ENCODE results near the gene CCR5AS.

Gene CCR5AS

GRCh38 chr3:46375218-46375617 lies 31.6 kb downstream of the CCR5AS start:
- DNase-seq, result no peak

DNA sequence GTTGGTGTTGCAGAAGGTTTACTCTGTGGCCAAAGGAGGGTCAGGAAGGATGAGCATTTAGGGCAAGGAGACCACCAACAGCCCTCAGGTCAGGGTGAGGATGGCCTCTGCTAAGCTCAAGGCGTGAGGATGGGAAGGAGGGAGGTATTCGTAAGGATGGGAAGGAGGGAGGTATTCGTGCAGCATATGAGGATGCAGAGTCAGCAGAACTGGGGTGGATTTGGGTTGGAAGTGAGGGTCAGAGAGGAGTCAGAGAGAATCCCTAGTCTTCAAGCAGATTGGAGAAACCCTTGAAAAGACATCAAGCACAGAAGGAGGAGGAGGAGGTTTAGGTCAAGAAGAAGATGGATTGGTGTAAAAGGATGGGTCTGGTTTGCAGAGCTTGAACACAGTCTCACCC lies 32.1 kb downstream of the CCR5AS start:
- DNase-seq, result no peak

GRCh38 chr3:46372492-46373359 lies 34.1 kb downstream of the CCR5AS start:
- DNase-seq, result no peak

DNA sequence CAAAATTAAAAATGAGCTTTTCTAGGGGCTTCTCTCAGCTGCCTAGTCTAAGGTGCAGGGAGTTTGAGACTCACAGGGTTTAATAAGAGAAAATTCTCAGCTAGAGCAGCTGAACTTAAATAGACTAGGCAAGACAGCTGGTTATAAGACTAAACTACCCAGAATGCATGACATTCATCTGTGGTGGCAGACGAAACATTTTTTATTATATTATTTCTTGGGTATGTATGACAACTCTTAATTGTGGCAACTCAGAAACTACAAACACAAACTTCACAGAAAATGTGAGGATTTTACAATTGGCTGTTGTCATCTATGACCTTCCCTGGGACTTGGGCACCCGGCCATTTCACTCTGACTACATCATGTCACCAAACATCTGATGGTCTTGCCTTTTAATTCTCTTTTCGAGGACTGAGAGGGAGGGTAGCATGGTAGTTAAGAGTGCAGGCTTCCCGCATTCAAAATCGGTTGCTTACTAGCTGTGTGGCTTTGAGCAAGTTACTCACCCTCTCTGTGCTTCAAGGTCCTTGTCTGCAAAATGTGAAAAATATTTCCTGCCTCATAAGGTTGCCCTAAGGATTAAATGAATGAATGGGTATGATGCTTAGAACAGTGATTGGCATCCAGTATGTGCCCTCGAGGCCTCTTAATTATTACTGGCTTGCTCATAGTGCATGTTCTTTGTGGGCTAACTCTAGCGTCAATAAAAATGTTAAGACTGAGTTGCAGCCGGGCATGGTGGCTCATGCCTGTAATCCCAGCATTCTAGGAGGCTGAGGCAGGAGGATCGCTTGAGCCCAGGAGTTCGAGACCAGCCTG lies 35.1 kb downstream of the CCR5AS start:
- DNase-seq, result no peak

DNA sequence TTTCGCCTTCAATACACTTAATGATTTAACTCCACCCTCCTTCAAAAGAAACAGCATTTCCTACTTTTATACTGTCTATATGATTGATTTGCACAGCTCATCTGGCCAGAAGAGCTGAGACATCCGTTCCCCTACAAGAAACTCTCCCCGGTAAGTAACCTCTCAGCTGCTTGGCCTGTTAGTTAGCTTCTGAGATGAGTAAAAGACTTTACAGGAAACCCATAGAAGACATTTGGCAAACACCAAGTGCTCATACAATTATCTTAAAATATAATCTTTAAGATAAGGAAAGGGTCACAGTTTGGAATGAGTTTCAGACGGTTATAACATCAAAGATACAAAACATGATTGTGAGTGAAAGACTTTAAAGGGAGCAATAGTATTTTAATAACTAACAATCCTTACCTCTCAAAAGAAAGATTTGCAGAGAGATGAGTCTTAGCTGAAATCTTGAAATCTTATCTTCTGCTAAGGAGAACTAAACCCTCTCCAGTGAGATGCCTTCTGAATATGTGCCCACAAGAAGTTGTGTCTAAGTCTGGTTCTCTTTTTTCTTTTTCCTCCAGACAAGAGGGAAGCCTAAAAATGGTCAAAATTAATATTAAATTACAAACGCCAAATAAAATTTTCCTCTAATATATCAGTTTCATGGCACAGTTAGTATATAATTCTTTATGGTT lies 35.9 kb downstream of the CCR5AS start, which contains the start of gene CCR5:
Gene CCR5, plus strand, starts transcription at position 108 of the 680 bp plus-strand sequence. CDS start 1,957 bp downstream, outside the sequence.
- no peak for DNase-seq

DNA sequence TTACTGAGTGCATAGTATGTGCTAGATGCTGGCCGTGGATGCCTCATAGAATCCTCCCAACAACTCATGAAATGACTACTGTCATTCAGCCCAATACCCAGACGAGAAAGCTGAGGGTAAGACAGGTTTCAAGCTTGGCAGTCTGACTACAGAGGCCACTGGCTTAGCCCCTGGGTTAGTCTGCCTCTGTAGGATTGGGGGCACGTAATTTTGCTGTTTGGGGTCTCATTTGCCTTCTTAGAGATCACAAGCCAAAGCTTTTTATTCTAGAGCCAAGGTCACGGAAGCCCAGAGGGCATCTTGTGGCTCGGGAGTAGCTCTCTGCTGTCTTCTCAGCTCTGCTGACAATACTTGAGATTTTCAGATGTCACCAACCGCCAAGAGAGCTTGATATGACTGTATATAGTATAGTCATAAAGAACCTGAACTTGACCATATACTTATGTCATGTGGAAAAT lies 37.2 kb downstream of the CCR5AS start:
- DNase-seq, result no peak

DNA sequence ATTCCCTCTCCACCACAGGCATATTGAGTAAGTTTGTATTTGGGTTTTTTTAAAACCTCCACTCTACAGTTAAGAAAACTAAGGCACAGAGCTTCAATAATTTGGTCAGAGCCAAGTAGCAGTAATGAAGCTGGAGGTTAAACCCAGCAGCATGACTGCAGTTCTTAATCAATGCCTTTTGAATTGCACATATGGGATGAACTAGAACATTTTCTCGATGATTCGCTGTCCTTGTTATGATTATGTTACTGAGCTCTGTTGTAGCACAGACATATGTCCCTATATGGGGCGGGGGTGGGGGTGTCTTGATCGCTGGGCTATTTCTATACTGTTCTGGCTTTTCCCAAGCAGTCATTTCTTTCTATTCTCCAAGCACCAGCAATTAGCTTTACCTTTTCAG lies 37.7 kb downstream of the CCR5AS start:
- no peak for DNase-seq

- DNase-seq, result no peak
These were observed 38.3 kb downstream of the CCR5AS start for GRCh38 chr3:46368569-46368968.

- DNase-seq, result no peak
These were observed 39.1 kb downstream of the CCR5AS start for GRCh38 chr3:46367811-46368210.

DNA sequence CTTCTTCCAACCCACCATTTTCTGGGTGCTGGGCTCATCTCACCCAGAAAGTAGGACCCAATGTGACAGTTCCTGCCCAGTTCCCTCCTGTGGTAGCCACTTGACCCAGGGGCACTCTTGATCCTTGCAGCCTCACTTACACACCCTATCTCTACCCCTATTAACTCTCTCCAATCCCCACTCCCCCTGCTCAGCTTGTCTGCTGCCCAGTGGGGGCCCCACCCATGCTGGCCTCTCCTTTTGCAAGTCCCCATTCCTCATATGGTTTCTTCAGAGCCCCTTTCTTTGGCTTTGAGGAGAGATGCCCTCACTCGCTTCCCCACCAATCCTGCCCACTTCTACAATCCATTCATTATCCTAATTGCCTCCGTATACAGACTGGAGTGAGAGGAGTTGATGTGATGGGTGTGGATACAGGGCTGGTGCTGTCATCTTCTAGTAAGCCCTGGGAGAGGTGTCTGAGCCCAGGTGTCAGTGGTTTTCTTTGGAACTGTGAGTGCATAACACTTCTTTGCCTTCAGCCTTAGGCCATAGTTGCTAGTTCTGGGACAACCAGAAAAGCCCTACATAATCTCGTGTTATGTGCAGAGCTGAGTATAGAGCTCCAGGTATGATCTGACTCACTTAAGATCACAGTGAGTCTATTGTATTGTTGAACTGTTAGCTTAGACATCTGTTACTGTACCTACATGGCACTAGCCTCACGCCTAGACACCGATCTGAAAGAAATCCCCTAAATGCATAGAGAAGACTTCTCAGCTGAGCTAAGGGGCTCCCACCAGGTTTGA lies 40.9 kb downstream of the CCR5AS start:
- no peak for DNase-seq

DNA sequence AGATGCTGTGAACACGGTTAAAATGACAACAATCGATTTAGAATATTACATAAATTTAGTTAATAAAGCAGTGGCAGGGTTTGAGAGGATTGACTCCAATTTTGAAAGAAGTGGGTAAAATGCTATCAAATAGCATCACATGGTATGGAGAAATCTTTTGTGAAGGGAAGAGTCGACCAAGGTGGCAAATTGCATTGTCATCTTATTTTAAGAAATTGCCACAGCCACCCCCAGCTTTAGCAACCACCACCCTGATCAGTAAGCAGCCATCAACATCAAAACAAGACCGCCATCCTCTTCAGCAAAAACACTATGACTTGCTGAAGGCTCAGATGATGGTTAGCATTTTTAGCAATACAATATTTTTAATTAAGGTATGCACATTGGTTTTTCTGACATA lies 41.8 kb downstream of the CCR5AS start:
- DNase-seq, result no peak

GRCh38 chr3:46361408-46362283 lies 45.2 kb downstream of the CCR5AS start:
- no peak for DNase-seq

- no peak for DNase-seq
These were observed 46.0 kb downstream of the CCR5AS start for GRCh38 chr3:46360907-46361306.

GRCh38 chr3:46359733-46360493 lies 47.0 kb downstream of the CCR5AS start:
- DNase-seq, result peak in 1 of 2 experiments; percentile 7

DNA sequence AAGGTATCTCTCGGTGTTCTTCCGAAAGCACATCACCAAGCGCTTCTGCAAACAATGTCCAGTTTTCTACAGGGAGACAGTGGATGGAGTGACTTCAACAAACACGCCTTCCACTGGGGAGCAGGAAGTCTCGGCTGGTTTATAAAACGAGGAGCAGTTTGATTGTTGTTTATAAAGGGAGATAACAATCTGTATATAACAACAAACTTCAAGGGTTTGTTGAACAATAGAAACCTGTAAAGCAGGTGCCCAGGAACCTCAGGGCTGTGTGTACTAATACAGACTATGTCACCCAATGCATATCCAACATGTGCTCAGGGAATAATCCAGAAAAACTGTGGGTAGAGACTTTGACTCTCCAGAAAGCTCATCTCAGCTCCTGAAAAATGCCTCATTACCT lies 48.4 kb downstream of the CCR5AS start:
- DNase-seq, result no peak

DNA sequence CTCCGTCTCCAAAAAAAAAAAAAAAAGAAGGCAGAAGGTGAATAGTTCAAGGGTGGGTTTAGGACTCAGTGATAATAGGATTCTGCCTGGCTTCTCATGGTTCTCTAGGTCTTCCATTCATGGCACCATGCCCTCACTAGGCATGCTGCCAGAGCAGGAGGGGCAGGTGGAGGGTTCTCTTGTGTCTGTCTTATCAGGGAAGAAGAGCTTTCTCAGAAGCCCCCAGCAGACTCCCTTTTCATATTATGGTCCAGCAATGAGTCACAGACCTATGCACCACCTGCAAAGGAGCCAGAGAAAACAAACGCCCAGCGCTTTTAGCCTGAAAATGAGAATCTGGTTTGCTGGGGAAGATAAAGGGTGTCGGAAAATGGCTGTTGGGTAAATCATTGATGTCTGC lies 50.0 kb downstream of the CCR5AS start:
- DNase-seq, result no peak

DNA sequence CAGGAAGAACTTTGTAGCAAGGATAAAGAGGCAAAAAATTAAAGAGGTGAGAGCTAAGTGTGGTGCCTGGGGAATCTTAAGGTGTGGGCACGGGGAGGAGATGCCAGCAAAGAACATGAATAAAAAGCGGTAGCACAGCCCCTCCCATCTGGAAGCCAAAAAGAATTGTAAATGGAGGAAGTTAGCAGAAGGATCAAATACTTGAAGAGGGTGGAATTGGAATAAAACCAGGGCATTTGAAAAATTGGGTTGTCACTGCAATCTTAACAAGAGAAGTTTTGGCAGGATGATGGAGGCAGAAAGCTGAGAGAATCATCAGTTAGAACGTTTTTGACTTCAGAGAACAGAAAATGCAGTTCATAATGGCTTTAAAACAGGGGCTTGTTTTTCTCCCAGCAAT lies 50.6 kb downstream of the CCR5AS start:
- no peak for DNase-seq

DNA sequence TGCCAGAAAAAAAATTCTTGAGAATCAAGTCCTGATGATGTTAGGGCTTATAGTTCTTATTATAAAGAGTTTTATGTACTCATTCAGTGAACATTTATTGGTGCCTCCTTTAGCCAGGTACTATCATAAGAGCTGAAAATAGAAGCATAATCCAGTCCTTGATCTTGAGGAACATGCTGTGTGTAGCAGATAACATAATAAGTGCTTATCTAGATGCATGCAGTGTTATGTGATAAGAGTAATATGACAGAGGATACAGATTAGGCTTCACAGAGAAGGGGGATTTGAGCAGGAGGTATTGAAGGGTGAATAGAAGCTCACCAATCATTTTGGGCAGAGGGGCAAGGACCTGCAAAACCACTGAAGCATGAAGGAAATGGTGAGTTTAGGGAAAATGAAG lies 51.9 kb downstream of the CCR5AS start:
- DNase-seq, result no peak

DNA sequence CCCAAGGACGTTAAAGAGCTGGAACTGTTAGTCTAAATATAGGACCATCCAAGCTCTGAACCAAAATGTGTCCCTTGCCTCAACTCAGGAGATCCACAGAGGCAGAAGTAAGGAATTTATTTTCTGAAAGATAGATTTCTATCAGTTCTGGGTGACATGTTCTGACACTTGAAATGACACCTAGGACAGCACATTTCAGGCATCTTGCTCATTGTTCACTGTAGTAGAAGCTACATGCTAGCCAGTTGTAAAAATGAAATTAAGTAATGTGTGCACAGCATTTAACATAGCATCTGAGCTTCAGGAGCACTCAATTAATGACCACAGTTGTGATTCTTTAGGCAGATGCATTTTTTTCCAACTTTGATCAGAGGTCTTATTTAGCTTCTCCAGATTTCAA lies 52.4 kb downstream of the CCR5AS start:
- no peak for DNase-seq

- no peak for DNase-seq
These were observed 53.0 kb downstream of the CCR5AS start, which contains the start of gene CCR2 for GRCh38 chr3:46353647-46354410. Gene CCR2 (plus strand): TSS chr3:46354111. CDS start chr3:46357528, 3,417 bp downstream.

All from NCI-H187 (cell line).